HepG2 (cell line): Measurements from ENCODE around the gene C1orf35. TPM values are rescaled to one million over a fixed set of nuclear protein-coding genes. Genes with fewer than 3 reads are reported as not detected.
A peak's percentile ranks its signal among the peaks of the same experiment; 100 is the strongest.

Experiments used
- ARID5B ChIP-seq: IDR thresholded peaks from 2 replicates; pipeline ENCODE4 v1.4.0; 2020; ENCODE audit warnings: mild to moderate bottlenecking, missing genetic modification reagents
- ASH2L ChIP-seq: fragments of 300-600, 200-600 bp; sonication (generic); IDR thresholded peaks from 2 replicates; pipeline ENCODE4 v1.7.0; 2017; ENCODE audit warnings: low read depth, mild to moderate bottlenecking, moderate library complexity, mixed read lengths, low read length; ENCODE audit not compliant: insufficient read length
- ELF1 ChIP-seq: sonication (generic); formaldehyde crosslinking; IDR thresholded peaks from 2 replicates; pipeline ENCODE4 v1.4.0; 2020; ENCODE audit warnings: missing genetic modification reagents
- FOXP1 ChIP-seq, 2 experiments: fragments of 450-650 bp in 1 of 2; IDR thresholded peaks; 2 replicates each; pipeline ENCODE4 v1.6.1; 2017 to 2018; ENCODE audit warnings: antibody characterized with exemption in 1 of 2
- HINFP ChIP-seq: sonication (generic); formaldehyde crosslinking; IDR thresholded peaks from 2 replicates; pipeline ENCODE4 v1.4.0; 2020; ENCODE audit warnings: low read depth, mild to moderate bottlenecking, missing genetic modification reagents
- HMG20B ChIP-seq: conservative IDR thresholded peaks from 2 replicates; pipeline ENCODE4 v1.6.1; 2016; ENCODE audit warnings: missing genetic modification reagents, missing compliant biosample characterization
- MIER2 ChIP-seq: IDR thresholded peaks from 2 replicates; pipeline ENCODE4 v1.6.1; 2016; ENCODE audit warnings: missing biosample characterization, missing genetic modification reagents
- NBN ChIP-seq: fragments of 450-650 bp; conservative IDR thresholded peaks from 2 replicates; pipeline ENCODE4 v1.6.1; 2017
- SMAD1 ChIP-seq: sonication (generic); formaldehyde crosslinking; IDR thresholded peaks from 2 replicates; pipeline ENCODE4 v1.4.0; 2020; ENCODE audit warnings: missing genetic modification reagents, low read depth, mild to moderate bottlenecking, borderline replicate concordance
- TOE1 ChIP-seq: sonication (generic); formaldehyde crosslinking; IDR thresholded peaks from 2 replicates; pipeline ENCODE4 v1.4.0; 2020; ENCODE audit warnings: mild to moderate bottlenecking, missing genetic modification reagents
- ZFP37 ChIP-seq: sonication (generic); formaldehyde crosslinking; IDR thresholded peaks from 2 replicates; pipeline ENCODE4 v1.4.0; 2020; ENCODE audit warnings: missing genetic modification reagents, borderline replicate concordance
- ZFP90 ChIP-seq: sonication (generic); formaldehyde crosslinking; IDR thresholded peaks from 2 replicates; pipeline ENCODE4 v1.8.0; 2022; ENCODE audit warnings: missing genetic modification reagents, mild to moderate bottlenecking, inconsistent platforms, borderline replicate concordance
- ZNF501 ChIP-seq: sonication (generic); formaldehyde crosslinking; IDR thresholded peaks from 2 replicates; pipeline ENCODE4 v1.5.1; 2020; ENCODE audit warnings: mild to moderate bottlenecking, moderate library complexity, missing genetic modification reagents
- ZNF558 ChIP-seq: sonication (generic); formaldehyde crosslinking; IDR thresholded peaks from 2 replicates; pipeline ENCODE4 v1.9.0; 2022; ENCODE audit warnings: mild to moderate bottlenecking, missing genetic modification reagents, borderline replicate concordance
- ZNF740 ChIP-seq: sonication (generic); formaldehyde crosslinking; IDR thresholded peaks from 2 replicates; pipeline ENCODE4 v1.4.0; 2020; ENCODE audit warnings: missing genetic modification reagents
- polyA plus RNA-seq, 8 experiments: library from polyadenylated mRNA; depleted of rRNA in 3 of 8; stranded (reverse) in 7 of 8; unstranded in 1 of 8; fragments of >200 nt; fragmentation: Illumina TruSeq in 4 of 8; extraction: Trizol in 4 of 8; gene quantifications; 2 replicates each; pipeline versions ENCODE4 v1.2.1 to v1.2.3, GENCODE V29; 2011 to 2016; ENCODE audit warnings: low read depth in 4 of 8, missing spikeins in 1 of 8, mixed read lengths in 1 of 8; ENCODE audit not compliant: insufficient read depth in 1 of 8
- total RNA-seq, 5 experiments: library from RNA; depleted of rRNA; stranded (reverse); fragments of >200 nt; fragmentation: Illumina TruSeq; extraction: Trizol; gene quantifications; 2 replicates each; pipeline ENCODE4 v1.2.3, GENCODE V29; 2016; ENCODE audit warnings: low read depth in 1 of 5
- TF ChIP-seq, protein P1 (sequence below): sonication (generic); formaldehyde crosslinking; IDR thresholded peaks from 2 replicates; pipeline ENCODE4 v1.5.0; 2020; ENCODE audit warnings: missing genetic modification reagents, mild to moderate bottlenecking, borderline replicate concordance
- TF ChIP-seq, protein P2 (sequence below): sonication (generic); formaldehyde crosslinking; IDR thresholded peaks from 2 replicates; pipeline ENCODE4 v1.4.0; 2020; ENCODE audit warnings: missing genetic modification reagents

C1orf35 gene
- total and polyA plus RNA-seq, 2 of the 13 experiments (the other 11 are each of a cell fraction or from before 2014, with no cell fraction given): 8.1 to 19.3 TPM

- TF ChIP-seq ARID5B (CRISPR knock-in tag): peak; percentile 46
- TF ChIP-seq ZNF740 (CRISPR knock-in tag): no peak
- TF ChIP-seq, protein P1, sequence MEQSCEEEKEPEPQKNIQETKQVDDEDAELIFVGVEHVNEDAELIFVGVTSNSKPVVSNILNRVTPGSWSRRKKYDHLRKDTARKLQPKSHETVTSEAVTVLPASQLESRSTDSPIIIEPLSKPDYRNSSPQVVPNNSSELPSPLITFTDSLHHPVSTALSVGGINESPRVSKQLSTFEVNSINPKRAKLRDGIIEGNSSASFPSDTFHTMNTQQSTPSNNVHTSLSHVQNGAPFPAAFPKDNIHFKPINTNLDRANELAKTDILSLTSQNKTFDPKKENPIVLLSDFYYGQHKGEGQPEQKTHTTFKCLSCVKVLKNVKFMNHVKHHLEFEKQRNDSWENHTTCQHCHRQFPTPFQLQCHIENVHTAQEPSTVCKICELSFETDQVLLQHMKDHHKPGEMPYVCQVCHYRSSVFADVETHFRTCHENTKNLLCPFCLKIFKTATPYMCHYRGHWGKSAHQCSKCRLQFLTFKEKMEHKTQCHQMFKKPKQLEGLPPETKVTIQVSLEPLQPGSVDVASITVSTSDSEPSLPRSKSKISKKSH (CRISPR knock-in tag): no peak
- TF ChIP-seq ZNF501 (CRISPR knock-in tag): peak; percentile 76; the same call in 1 of the 2 replicates
- TF ChIP-seq FOXP1 (IDR thresholded peaks at IDR 0.05): no peak
- TF ChIP-seq FOXP1 (CRISPR knock-in tag; IDR thresholded peaks at IDR 0.05): no peak
- no peak for TF ChIP-seq HINFP (CRISPR knock-in tag)
- TF ChIP-seq, protein P2, sequence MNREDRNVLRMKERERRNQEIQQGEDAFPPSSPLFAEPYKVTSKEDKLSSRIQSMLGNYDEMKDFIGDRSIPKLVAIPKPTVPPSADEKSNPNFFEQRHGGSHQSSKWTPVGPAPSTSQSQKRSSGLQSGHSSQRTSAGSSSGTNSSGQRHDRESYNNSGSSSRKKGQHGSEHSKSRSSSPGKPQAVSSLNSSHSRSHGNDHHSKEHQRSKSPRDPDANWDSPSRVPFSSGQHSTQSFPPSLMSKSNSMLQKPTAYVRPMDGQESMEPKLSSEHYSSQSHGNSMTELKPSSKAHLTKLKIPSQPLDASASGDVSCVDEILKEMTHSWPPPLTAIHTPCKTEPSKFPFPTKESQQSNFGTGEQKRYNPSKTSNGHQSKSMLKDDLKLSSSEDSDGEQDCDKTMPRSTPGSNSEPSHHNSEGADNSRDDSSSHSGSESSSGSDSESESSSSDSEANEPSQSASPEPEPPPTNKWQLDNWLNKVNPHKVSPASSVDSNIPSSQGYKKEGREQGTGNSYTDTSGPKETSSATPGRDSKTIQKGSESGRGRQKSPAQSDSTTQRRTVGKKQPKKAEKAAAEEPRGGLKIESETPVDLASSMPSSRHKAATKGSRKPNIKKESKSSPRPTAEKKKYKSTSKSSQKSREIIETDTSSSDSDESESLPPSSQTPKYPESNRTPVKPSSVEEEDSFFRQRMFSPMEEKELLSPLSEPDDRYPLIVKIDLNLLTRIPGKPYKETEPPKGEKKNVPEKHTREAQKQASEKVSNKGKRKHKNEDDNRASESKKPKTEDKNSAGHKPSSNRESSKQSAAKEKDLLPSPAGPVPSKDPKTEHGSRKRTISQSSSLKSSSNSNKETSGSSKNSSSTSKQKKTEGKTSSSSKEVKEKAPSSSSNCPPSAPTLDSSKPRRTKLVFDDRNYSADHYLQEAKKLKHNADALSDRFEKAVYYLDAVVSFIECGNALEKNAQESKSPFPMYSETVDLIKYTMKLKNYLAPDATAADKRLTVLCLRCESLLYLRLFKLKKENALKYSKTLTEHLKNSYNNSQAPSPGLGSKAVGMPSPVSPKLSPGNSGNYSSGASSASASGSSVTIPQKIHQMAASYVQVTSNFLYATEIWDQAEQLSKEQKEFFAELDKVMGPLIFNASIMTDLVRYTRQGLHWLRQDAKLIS: no peak
- 0 out of 2 replicates have a peak, but pooled peaks have one; percentile 10 for TF ChIP-seq MIER2 (CRISPR knock-in tag)
- TF ChIP-seq ZFP90 (CRISPR knock-in tag): no peak; the same call in none of the 2 replicates
- peak; percentile 88; the same call in 1 of the 2 replicates for TF ChIP-seq SMAD1
- TF ChIP-seq ASH2L: peak; percentile 66
- TF ChIP-seq ZNF558 (CRISPR knock-in tag): no peak
- no peak for TF ChIP-seq ZFP37 (CRISPR knock-in tag)
- peak; percentile 79 for TF ChIP-seq ELF1
- TF ChIP-seq HMG20B (CRISPR knock-in tag): no peak
- no peak for TF ChIP-seq NBN
- no peak for TF ChIP-seq TOE1
Measured at GRCh38 chr1:228109073-228109961, 6.2 kb upstream of the C1orf35 start, which contains the start of gene MRPL55 (continued).
